CD4-positive, alpha-beta T cell treated with Interleukin-10 for 1 hour (primary cell): ENCODE results near the gene CCL16.
"Not testable (repeated sequence)": the region's sequence is repeated elsewhere in the genome, so short reads cannot be mapped to it uniquely, and the experiment has no call there.

ENCODE experiments used
- DNase-seq: peaks from one replicate; pipeline ENCODE4 v3.0.0-alpha.2; 2020

CCL16 gene

GRCh38 chr17:35984140-35984539 lies 2.8 kb upstream of the CCL16 start:
- no peak for DNase-seq

- no peak for DNase-seq
Measured at GRCh38 chr17:35982409-35983191, 1.3 kb upstream of the CCL16 start.

- peak; percentile 16 for DNase-seq
Measured at GRCh38 chr17:35981908-35982330, 622 bp upstream of the CCL16 start.

GRCh38 chr17:35978346-35978745 lies 3.0 kb downstream of the CCL16 start:
- DNase-seq: no peak

- no peak for DNase-seq
Measured at GRCh38 chr17:35977509-35977908, 3.8 kb downstream of the CCL16 start.

GRCh38 chr17:35973333-35974260 lies 7.7 kb downstream of the CCL16 start:
- DNase-seq: no peak

- DNase-seq: no peak
Measured at GRCh38 chr17:35972945-35973332, 8.4 kb downstream of the CCL16 start.

- no peak for DNase-seq
Measured at GRCh38 chr17:35972535-35972934, 8.8 kb downstream of the CCL16 start.

GRCh38 chr17:35972066-35972465 lies 9.2 kb downstream of the CCL16 start:
- no peak for DNase-seq

- DNase-seq: peak; percentile 78
Measured at GRCh38 chr17:35969558-35970380, 11.5 kb downstream of the CCL16 start.

GRCh38 chr17:35968520-35969054 lies 12.7 kb downstream of the CCL16 start:
- DNase-seq: no peak

GRCh38 chr17:35965272-35965671 lies 16.0 kb downstream of the CCL16 start:
- no peak for DNase-seq

GRCh38 chr17:35963663-35964062 lies 17.6 kb downstream of the CCL16 start:
- DNase-seq: no peak

- DNase-seq: no peak
Measured at GRCh38 chr17:35953720-35954119, 27.6 kb downstream of the CCL16 start.

GRCh38 chr17:35949401-35949800 lies 31.9 kb downstream of the CCL16 start:
- no peak for DNase-seq

GRCh38 chr17:35948092-35948491 lies 33.2 kb downstream of the CCL16 start:
- DNase-seq: no peak

- peak; percentile 60 for DNase-seq
Measured at GRCh38 chr17:35947156-35947585, 34.1 kb downstream of the CCL16 start.

- no peak for DNase-seq
Measured at GRCh38 chr17:35944151-35944550, 37.1 kb downstream of the CCL16 start.

- DNase-seq: no peak
Measured at GRCh38 chr17:35943537-35943936, 37.8 kb downstream of the CCL16 start, which contains the start of gene LYZL6. Gene LYZL6 (minus strand): TSS chr17:35943713. CDS start chr17:35939356, 4,357 bp downstream.

- no peak for DNase-seq
Measured at GRCh38 chr17:35942588-35943186, 38.6 kb downstream of the CCL16 start.

- DNase-seq: not testable (repeated sequence)
Measured at GRCh38 chr17:35938492-35938891, 42.8 kb downstream of the CCL16 start.

- DNase-seq: no peak
Measured at GRCh38 chr17:35936063-35936462, 45.2 kb downstream of the CCL16 start.
